HepG2 (cell line): Measurements from ENCODE around the gene MAN2A2. TPM values are rescaled to one million over a fixed set of nuclear protein-coding genes. Genes with fewer than 3 reads are reported as not detected.

Experiments
- ATM ChIP-seq: fragments of 450-650 bp; IDR thresholded peaks from 2 replicates; pipeline ENCODE4 v1.7.1; 2017; ENCODE audit warnings: mild to moderate bottlenecking, borderline replicate concordance
- CEBPG ChIP-seq: IDR thresholded peaks from 2 replicates; pipeline ENCODE4 v1.6.1; 2016
- FOXC1 ChIP-seq: sonication (generic); formaldehyde crosslinking; IDR thresholded peaks from 2 replicates; pipeline ENCODE4 v1.8.0; 2022; ENCODE audit warnings: mild to moderate bottlenecking, missing genetic modification reagents, borderline replicate concordance
- HOXA3 ChIP-seq: sonication (generic); formaldehyde crosslinking; IDR thresholded peaks from 2 replicates; pipeline ENCODE4 v1.5.0; 2020; ENCODE audit warnings: missing genetic modification reagents
- KLF13 ChIP-seq: sonication (generic); formaldehyde crosslinking; IDR thresholded peaks from 2 replicates; pipeline ENCODE4 v1.4.0; 2020; ENCODE audit warnings: mild to moderate bottlenecking, missing genetic modification reagents
- KLF16 ChIP-seq, 2 experiments: sonication (generic) in 1 of 2; formaldehyde crosslinking in 1 of 2; IDR thresholded peaks; 2 replicates each; pipeline versions ENCODE4 v1.6.1 to v1.8.0; 2016 to 2023; ENCODE audit warnings: missing genetic modification reagents in 2 of 2, missing compliant biosample characterization in 1 of 2
- MEIS1 ChIP-seq: sonication (generic); formaldehyde crosslinking; IDR thresholded peaks from 2 replicates; pipeline ENCODE4 v1.9.0; 2021; ENCODE audit warnings: mild to moderate bottlenecking, missing genetic modification reagents, moderate library complexity, borderline replicate concordance
- MTA3 ChIP-seq: sonication (generic); formaldehyde crosslinking; IDR thresholded peaks from 2 replicates; pipeline ENCODE4 v1.4.0; 2020; ENCODE audit warnings: missing genetic modification reagents
- NR2F2 ChIP-seq: IDR thresholded peaks from 2 replicates; pipeline ENCODE4 v1.6.1; 2012; ENCODE audit warnings: low read depth, inconsistent platforms, borderline replicate concordance
- SALL1 ChIP-seq: sonication (generic); formaldehyde crosslinking; IDR thresholded peaks from 2 replicates; pipeline ENCODE4 v1.8.0; 2022; ENCODE audit warnings: mild to moderate bottlenecking, missing genetic modification reagents
- ZNF549 ChIP-seq: sonication (generic); formaldehyde crosslinking; IDR thresholded peaks from 2 replicates; pipeline ENCODE4 v1.5.0; 2020; ENCODE audit warnings: missing genetic modification reagents
- ZNF557 ChIP-seq: sonication (generic); formaldehyde crosslinking; IDR thresholded peaks from 2 replicates; pipeline ENCODE4 v1.4.0; 2020; ENCODE audit warnings: missing genetic modification reagents
- ZNF766 ChIP-seq: sonication (generic); formaldehyde crosslinking; IDR thresholded peaks from 2 replicates; pipeline ENCODE4 v1.5.0; 2020; ENCODE audit warnings: missing genetic modification reagents, borderline replicate concordance
- polyA plus RNA-seq, 8 experiments: library from polyadenylated mRNA; depleted of rRNA in 3 of 8; stranded (reverse) in 7 of 8; unstranded in 1 of 8; fragments of >200 nt; fragmentation: Illumina TruSeq in 4 of 8; extraction: Trizol in 4 of 8; gene quantifications; 2 replicates each; pipeline versions ENCODE4 v1.2.1 to v1.2.3, GENCODE V29; 2011 to 2016; ENCODE audit warnings: low read depth in 4 of 8, missing spikeins in 1 of 8, mixed read lengths in 1 of 8; ENCODE audit not compliant: insufficient read depth in 1 of 8
- total RNA-seq, 5 experiments: library from RNA; depleted of rRNA; stranded (reverse); fragments of >200 nt; fragmentation: Illumina TruSeq; extraction: Trizol; gene quantifications; 2 replicates each; pipeline ENCODE4 v1.2.3, GENCODE V29; 2016; ENCODE audit warnings: low read depth in 1 of 5
- TF ChIP-seq, protein P1 (sequence below): sonication (generic); formaldehyde crosslinking; conservative IDR thresholded peaks from 2 replicates; pipeline ENCODE4 v1.8.0; 2022; ENCODE audit warnings: low read depth, missing genetic modification reagents
- TF ChIP-seq, protein P2 (sequence below): sonication (generic); formaldehyde crosslinking; IDR thresholded peaks from 2 replicates; pipeline ENCODE4 v1.9.0; 2021; ENCODE audit warnings: missing genetic modification reagents, borderline replicate concordance
- TF ChIP-seq, protein P3 (sequence below): sonication (generic); formaldehyde crosslinking; IDR thresholded peaks from 2 replicates; pipeline ENCODE4; 2020; ENCODE audit warnings: missing genetic modification reagents, mild to moderate bottlenecking, borderline replicate concordance
- TF ChIP-seq, protein P4 (sequence below): sonication (generic); formaldehyde crosslinking; IDR thresholded peaks from 2 replicates; pipeline ENCODE4 v1.8.0; 2022; ENCODE audit warnings: missing genetic modification reagents, mild to moderate bottlenecking, borderline replicate concordance
- TF ChIP-seq, protein P5 (sequence below): sonication (generic); formaldehyde crosslinking; IDR thresholded peaks from 2 replicates; pipeline ENCODE4 v1.4.0; 2020; ENCODE audit warnings: missing genetic modification reagents

The MAN2A2 gene
- total and polyA plus RNA-seq, 2 of the 13 experiments (the other 11 are each of a cell fraction or from before 2014, with no cell fraction given), result 17.5 to 51.5 TPM

DNA sequence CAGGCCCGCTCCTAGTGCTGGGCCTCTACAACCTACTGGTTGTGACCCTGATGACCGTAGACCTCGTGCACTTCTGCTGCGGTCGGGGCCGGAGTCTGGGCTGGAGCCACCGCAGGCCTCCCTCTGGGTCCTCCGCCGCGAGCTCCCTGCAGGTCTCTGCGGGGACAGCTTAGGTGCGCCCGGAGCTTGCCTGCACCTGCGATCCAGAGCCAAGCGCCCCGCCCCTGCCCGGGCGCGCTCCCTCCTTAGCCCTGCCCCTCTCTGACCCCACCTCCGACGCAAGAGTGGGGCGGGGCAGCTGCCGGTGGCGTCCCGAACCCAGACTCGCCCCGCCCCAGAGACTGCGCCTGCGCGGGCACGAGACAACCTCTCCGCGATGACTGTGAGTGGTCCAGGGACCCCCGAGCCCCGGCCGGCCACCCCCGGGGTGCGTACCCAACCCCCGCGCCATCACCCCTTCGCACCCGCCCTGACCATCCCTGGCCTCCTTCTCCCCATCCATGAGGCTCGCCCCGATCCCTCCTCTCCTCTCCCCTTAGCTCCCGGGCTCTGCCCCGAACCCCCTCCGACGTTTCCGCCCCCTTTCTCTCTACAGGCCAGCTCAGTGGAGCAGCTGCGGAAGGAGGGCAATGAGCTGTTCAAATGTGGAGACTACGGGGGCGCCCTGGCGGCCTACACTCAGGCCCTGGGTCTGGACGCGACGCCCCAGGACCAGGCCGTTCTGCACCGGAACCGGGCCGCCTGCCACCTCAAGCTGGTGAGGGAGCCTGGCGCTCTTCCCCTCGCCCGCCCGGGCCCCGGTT is 32.0 kb downstream of the MAN2A2 start, which contains the start of gene UNC45A (continued):
- no peak for TF ChIP-seq ZNF549 (CRISPR knock-in tag)
- no peak for TF ChIP-seq ATM
- no peak; the same call in 1 of the 2 replicates for TF ChIP-seq HOXA3
- TF ChIP-seq, protein P1, sequence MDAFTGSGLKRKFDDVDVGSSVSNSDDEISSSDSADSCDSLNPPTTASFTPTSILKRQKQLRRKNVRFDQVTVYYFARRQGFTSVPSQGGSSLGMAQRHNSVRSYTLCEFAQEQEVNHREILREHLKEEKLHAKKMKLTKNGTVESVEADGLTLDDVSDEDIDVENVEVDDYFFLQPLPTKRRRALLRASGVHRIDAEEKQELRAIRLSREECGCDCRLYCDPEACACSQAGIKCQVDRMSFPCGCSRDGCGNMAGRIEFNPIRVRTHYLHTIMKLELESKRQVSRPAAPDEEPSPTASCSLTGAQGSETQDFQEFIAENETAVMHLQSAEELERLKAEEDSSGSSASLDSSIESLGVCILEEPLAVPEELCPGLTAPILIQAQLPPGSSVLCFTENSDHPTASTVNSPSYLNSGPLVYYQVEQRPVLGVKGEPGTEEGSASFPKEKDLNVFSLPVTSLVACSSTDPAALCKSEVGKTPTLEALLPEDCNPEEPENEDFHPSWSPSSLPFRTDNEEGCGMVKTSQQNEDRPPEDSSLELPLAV (CRISPR knock-in tag), result no peak
- TF ChIP-seq ZNF557 (CRISPR knock-in tag), result no peak
- TF ChIP-seq, protein P2, sequence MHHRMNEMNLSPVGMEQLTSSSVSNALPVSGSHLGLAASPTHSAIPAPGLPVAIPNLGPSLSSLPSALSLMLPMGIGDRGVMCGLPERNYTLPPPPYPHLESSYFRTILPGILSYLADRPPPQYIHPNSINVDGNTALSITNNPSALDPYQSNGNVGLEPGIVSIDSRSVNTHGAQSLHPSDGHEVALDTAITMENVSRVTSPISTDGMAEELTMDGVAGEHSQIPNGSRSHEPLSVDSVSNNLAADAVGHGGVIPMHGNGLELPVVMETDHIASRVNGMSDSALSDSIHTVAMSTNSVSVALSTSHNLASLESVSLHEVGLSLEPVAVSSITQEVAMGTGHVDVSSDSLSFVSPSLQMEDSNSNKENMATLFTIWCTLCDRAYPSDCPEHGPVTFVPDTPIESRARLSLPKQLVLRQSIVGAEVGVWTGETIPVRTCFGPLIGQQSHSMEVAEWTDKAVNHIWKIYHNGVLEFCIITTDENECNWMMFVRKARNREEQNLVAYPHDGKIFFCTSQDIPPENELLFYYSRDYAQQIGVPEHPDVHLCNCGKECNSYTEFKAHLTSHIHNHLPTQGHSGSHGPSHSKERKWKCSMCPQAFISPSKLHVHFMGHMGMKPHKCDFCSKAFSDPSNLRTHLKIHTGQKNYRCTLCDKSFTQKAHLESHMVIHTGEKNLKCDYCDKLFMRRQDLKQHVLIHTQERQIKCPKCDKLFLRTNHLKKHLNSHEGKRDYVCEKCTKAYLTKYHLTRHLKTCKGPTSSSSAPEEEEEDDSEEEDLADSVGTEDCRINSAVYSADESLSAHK (CRISPR knock-in tag), result no peak
- TF ChIP-seq FOXC1 (CRISPR knock-in tag), result 0 out of 2 replicates have a peak, but pooled peaks have one; percentile 36
- peak; percentile 51 for TF ChIP-seq CEBPG
- TF ChIP-seq NR2F2, result no peak
- TF ChIP-seq ZNF766, result no peak
- TF ChIP-seq KLF16 (CRISPR knock-in tag; IDR thresholded peaks at IDR 0.05), result peak in 1 of 2 experiments; percentile 60; a peak in 1 of 4 replicates
- TF ChIP-seq SALL1 (CRISPR knock-in tag), result peak; percentile 24; the same call in 1 of the 2 replicates
- TF ChIP-seq, protein P3, sequence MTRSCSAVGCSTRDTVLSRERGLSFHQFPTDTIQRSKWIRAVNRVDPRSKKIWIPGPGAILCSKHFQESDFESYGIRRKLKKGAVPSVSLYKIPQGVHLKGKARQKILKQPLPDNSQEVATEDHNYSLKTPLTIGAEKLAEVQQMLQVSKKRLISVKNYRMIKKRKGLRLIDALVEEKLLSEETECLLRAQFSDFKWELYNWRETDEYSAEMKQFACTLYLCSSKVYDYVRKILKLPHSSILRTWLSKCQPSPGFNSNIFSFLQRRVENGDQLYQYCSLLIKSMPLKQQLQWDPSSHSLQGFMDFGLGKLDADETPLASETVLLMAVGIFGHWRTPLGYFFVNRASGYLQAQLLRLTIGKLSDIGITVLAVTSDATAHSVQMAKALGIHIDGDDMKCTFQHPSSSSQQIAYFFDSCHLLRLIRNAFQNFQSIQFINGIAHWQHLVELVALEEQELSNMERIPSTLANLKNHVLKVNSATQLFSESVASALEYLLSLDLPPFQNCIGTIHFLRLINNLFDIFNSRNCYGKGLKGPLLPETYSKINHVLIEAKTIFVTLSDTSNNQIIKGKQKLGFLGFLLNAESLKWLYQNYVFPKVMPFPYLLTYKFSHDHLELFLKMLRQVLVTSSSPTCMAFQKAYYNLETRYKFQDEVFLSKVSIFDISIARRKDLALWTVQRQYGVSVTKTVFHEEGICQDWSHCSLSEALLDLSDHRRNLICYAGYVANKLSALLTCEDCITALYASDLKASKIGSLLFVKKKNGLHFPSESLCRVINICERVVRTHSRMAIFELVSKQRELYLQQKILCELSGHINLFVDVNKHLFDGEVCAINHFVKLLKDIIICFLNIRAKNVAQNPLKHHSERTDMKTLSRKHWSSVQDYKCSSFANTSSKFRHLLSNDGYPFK (CRISPR knock-in tag), result peak; percentile 56; the same call in 1 of the 2 replicates
- TF ChIP-seq MEIS1, result peak; percentile 17; the same call in 1 of the 2 replicates
- no peak for TF ChIP-seq KLF13 (CRISPR knock-in tag)
- no peak for TF ChIP-seq MTA3 (CRISPR knock-in tag)
- TF ChIP-seq, protein P4, sequence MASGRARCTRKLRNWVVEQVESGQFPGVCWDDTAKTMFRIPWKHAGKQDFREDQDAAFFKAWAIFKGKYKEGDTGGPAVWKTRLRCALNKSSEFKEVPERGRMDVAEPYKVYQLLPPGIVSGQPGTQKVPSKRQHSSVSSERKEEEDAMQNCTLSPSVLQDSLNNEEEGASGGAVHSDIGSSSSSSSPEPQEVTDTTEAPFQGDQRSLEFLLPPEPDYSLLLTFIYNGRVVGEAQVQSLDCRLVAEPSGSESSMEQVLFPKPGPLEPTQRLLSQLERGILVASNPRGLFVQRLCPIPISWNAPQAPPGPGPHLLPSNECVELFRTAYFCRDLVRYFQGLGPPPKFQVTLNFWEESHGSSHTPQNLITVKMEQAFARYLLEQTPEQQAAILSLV (CRISPR knock-in tag), result 0 out of 2 replicates have a peak, but pooled peaks have one; percentile 26
- TF ChIP-seq, protein P5, sequence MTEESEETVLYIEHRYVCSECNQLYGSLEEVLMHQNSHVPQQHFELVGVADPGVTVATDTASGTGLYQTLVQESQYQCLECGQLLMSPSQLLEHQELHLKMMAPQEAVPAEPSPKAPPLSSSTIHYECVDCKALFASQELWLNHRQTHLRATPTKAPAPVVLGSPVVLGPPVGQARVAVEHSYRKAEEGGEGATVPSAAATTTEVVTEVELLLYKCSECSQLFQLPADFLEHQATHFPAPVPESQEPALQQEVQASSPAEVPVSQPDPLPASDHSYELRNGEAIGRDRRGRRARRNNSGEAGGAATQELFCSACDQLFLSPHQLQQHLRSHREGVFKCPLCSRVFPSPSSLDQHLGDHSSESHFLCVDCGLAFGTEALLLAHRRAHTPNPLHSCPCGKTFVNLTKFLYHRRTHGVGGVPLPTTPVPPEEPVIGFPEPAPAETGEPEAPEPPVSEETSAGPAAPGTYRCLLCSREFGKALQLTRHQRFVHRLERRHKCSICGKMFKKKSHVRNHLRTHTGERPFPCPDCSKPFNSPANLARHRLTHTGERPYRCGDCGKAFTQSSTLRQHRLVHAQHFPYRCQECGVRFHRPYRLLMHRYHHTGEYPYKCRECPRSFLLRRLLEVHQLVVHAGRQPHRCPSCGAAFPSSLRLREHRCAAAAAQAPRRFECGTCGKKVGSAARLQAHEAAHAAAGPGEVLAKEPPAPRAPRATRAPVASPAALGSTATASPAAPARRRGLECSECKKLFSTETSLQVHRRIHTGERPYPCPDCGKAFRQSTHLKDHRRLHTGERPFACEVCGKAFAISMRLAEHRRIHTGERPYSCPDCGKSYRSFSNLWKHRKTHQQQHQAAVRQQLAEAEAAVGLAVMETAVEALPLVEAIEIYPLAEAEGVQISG, result peak; percentile 74; the same call in 1 of the 2 replicates
